Loucy (cell line): ENCODE results near the gene NCOA1.

Source experiments
- CTCF ChIP-seq: fragments of 200-600 bp; sonication (generic); conservative IDR thresholded peaks from 2 replicates; pipeline ENCODE4 v1.5.1; 2014; ENCODE audit warnings: mild to moderate bottlenecking, antibody characterized with exemption, low read length
- EZH2phosphoT487 ChIP-seq: fragments of 200-600 bp; IDR thresholded peaks from 2 replicates; pipeline ENCODE4 v1.6.1; 2018; ENCODE audit warnings: antibody characterized with exemption, mild to moderate bottlenecking, moderate library complexity, borderline replicate concordance

GRCh38 chr2:24586955-24587354 is 95.9 kb downstream of the NCOA1 start:
- TF ChIP-seq CTCF (no peak), EZH2phosphoT487 (no peak)
